ENCODE results near the gene LSAMP.

The LSAMP gene

DNA sequence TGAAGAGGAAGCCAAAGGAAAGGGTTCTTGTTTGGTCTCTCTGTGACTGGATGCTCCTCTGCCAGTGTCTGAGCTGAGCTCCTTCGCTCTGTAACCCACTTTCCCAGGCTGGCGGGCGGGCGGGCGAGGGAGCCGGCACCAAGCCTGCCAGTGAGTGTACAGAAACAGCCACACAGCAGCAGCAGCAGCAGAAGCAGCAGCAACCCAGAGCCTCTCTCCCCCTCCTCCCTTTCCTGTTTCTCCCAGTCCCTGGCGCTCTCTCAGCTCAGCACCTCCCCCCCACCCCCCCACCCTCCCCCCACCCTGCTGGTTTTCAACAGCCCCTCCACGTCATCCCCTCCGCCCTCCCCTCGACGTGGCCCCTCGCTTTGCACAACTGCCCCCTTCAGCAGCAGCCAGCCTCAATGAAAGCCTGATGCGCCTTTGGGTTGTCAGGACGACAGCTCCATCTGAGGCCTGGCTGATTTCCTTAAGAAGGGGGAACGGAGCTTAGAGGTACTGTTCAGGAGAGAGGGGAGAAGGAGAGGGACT lies at the start of gene LSAMP:
Gene LSAMP (minus strand): TSS at position 177 of the 531 bp plus-strand sequence.
- TF ChIP-seq, protein P1, sequence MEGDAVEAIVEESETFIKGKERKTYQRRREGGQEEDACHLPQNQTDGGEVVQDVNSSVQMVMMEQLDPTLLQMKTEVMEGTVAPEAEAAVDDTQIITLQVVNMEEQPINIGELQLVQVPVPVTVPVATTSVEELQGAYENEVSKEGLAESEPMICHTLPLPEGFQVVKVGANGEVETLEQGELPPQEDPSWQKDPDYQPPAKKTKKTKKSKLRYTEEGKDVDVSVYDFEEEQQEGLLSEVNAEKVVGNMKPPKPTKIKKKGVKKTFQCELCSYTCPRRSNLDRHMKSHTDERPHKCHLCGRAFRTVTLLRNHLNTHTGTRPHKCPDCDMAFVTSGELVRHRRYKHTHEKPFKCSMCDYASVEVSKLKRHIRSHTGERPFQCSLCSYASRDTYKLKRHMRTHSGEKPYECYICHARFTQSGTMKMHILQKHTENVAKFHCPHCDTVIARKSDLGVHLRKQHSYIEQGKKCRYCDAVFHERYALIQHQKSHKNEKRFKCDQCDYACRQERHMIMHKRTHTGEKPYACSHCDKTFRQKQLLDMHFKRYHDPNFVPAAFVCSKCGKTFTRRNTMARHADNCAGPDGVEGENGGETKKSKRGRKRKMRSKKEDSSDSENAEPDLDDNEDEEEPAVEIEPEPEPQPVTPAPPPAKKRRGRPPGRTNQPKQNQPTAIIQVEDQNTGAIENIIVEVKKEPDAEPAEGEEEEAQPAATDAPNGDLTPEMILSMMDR (conservative IDR thresholded peaks at IDR 0.05; ENCODE audit: control insufficient read depth, insufficient read depth, low read depth, low read length): no peak
- peak within 1 kb of the TSS; percentile 34 for H3K4me3 ChIP-seq (ENCODE audit: control insufficient read depth, low read depth, low read length)
- no peak for DNase-seq (ENCODE audit: low read depth)

DNA sequence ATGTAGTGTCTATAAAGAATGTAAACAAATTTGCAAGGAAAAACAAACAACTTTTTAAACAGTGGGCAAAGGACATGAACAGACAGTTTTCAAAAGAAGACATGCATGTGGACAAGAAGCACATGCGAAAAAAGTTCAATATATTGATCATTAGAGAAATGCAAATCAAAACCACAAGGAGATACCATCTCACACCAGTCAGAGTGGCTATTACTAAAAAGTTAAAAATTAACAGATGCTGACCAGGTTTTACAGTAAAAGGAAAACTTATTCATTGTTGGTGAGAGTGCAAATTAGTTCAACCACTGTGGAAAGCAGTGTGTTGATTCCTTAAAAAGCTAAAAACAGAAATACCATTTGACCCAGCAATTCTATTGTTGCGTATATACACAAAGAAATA lies 47.1 kb upstream of the LSAMP start:
- no peak for DNase-seq (ENCODE audit: low read depth)
- TF ChIP-seq, protein P1 (conservative IDR thresholded peaks at IDR 0.05; ENCODE audit: control insufficient read depth, insufficient read depth, low read depth, low read length): no peak
- H3K4me3 ChIP-seq (ENCODE audit: control insufficient read depth, low read depth, low read length): no peak overlapping the region

DNA sequence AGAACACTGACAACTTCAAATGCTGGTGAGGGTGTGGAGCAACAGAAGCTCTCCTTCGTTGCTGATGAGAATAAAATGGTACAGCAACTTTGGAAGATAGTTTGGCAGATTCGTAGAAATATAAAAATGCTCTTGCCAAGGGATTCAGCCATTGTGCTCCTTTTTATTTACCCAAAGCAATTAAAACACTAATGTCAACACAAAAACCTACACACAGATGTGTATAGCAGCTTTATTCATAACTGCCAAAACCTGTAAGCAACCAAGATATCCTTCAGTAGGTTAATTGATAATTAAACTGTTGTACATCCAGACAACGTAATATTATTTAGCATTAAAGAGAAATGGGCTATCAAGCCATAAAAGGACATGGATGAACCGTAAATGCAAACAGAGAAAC lies 37.8 kb upstream of the LSAMP start:
- TF ChIP-seq, protein P1 (conservative IDR thresholded peaks at IDR 0.05; ENCODE audit: control insufficient read depth, insufficient read depth, low read depth, low read length): no peak
- no peak for DNase-seq (ENCODE audit: low read depth)
- no peak overlapping the region for H3K4me3 ChIP-seq (ENCODE audit: control insufficient read depth, low read depth, low read length)

DNA sequence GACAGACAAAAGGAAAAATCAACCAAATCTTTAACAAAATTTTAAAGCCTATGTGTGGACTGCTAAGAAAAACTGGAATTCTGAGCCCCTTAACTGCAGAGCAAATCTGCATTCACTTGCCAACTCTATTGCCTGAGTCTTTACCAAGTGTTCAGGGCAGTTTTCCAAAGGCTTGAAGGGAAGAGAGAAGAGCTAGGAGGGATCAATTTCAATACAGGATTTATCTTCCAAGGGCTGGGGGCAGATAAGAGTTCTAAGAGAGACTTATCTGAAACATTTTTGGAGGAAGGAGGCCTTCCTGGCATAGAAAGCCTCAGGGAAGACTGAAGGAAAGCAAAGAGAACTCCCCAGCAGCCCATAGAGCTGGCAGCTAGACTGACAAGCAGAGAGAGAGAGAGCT lies 31.4 kb upstream of the LSAMP start:
- no peak for DNase-seq (ENCODE audit: low read depth)
- TF ChIP-seq, protein P1 (conservative IDR thresholded peaks at IDR 0.05; ENCODE audit: control insufficient read depth, insufficient read depth, low read depth, low read length): no peak
- H3K4me3 ChIP-seq (ENCODE audit: control insufficient read depth, low read depth, low read length): no peak overlapping the region

DNA sequence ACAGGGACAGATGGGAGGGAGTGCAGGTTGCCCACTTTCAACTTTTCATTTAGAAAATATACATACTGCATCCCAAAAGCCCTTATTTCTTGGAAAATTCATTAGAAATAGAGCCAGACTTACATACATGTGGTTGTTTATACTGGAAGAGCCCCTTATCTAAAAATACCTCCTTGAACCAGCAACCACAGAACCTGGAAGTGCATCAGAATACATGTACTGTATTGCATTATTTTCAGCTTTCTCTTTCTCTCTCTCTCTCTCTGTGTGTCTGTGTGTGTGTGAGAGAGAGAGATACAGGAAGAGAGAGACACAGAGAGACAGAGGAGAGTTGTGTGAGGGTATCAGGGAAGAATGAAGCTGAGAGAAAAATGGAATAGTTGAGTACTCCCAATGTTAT lies 29.5 kb upstream of the LSAMP start:
- no peak for DNase-seq (ENCODE audit: low read depth)
- TF ChIP-seq, protein P1 (conservative IDR thresholded peaks at IDR 0.05; ENCODE audit: control insufficient read depth, insufficient read depth, low read depth, low read length): no peak
- H3K4me3 ChIP-seq (ENCODE audit: control insufficient read depth, low read depth, low read length): no peak overlapping the region

DNA sequence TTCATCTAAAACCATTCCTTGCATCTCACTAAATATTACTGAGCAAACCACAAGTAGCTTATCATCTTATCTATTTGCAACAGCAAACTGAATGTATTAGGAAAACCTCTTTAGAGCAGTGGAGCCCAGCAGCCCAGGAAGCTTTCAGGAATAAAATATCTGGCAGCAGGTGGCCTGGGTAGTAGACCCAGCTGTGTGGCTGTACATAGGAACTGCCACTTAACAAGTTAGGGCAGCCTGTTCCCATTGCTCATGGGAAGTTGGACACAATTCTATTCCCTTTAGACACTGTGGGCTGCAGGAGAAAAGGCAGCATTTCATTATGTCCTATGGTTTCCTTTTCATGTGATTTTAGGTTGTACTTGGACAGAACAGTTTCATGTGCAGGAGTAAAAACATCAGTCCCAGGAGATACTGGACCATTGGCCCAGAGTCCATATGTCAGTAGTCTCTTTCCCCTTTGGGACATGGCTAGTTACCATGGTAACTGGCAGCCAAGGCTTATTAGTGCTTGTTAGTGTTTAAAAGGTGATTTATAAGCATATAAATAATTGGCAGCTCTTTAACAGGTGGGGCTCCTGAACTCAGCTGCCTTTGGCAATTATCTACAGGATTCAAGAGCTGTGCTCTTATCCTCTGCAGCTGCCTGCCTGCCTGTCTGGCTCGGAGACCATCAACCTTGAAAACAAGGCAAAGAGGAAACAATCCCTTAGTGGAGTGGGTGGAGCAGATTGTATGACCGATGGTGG lies 28.9 kb upstream of the LSAMP start:
- no peak for DNase-seq (ENCODE audit: low read depth)
- TF ChIP-seq, protein P1 (conservative IDR thresholded peaks at IDR 0.05; ENCODE audit: control insufficient read depth, insufficient read depth, low read depth, low read length): no peak
- H3K4me3 ChIP-seq (ENCODE audit: control insufficient read depth, low read depth, low read length): no peak overlapping the region
